Epithelial cell of esophagus (primary cell): ENCODE data around the gene PRELP.

Experiments
- DNase-seq: peaks from one replicate; pipeline ENCODE4 v3.0.0; 2010; ENCODE audit warnings: low read depth
- H3K4me3 ChIP-seq: 2 replicates; pipeline ENCODE4 v1.5.1; 2011; ENCODE audit warnings: mild to moderate bottlenecking, low read length, control low read depth
- CTCF ChIP-seq: IDR thresholded peaks from 2 replicates; pipeline ENCODE4 v1.5.1; 2011; ENCODE audit warnings: low read depth, mild to moderate bottlenecking, low read length, control low read depth, inconsistent platforms; ENCODE audit not compliant: insufficient read depth; ENCODE audit errors: missing control alignments

PRELP gene

DNA sequence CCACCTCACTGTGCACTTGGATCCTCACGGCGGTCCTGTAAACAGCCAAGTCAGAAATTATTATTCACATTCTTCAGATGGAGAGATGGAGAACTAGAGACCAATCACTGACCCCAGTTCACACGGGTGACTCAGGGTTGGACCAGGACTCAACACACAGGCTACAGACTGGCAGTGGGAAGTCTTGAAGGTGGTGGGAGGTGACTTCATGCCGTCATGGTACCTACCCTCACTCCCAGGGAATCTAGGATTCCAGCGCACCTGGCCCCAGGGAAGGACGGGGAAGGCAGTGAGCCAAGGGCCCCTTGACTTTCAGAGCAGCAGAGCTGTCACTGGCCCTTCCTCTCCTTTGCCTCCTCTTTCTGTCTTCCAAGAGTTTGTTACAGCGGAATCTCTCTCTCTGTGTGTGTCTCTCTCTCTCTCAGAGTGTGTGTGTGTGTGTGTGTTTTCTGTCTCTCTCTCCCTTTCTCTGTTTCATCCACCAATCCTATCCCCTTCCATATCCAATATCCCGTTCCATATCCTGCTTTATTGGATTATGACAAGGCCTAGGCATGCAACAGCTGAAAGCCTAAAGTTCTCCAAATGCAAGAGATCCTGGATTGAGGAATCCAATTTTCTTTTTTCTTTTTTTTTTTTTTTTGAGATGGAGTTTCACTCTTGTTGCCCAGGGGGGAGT lies 30.1 kb downstream of the PRELP start:
- TF ChIP-seq CTCF: no peak
- DNase-seq: no peak
- H3K4me3 ChIP-seq: no peak overlapping the region

- no peak for TF ChIP-seq CTCF
- H3K4me3 ChIP-seq: no peak overlapping the region
- no peak for DNase-seq
Observed at GRCh38 chr1:203506858-203507626, 31.4 kb downstream of the PRELP start.

GRCh38 chr1:203507759-203508158 lies 32.2 kb downstream of the PRELP start:
- no peak for TF ChIP-seq CTCF
- DNase-seq: no peak
- no peak overlapping the region for H3K4me3 ChIP-seq

GRCh38 chr1:203508463-203509073 lies 33.0 kb downstream of the PRELP start:
- H3K4me3 ChIP-seq: no peak overlapping the region
- no peak for TF ChIP-seq CTCF
- DNase-seq: no peak

GRCh38 chr1:203509135-203509534 lies 33.5 kb downstream of the PRELP start:
- TF ChIP-seq CTCF: no peak
- no peak overlapping the region for H3K4me3 ChIP-seq
- peak; percentile 27 for DNase-seq

- DNase-seq: no peak
- H3K4me3 ChIP-seq: no peak overlapping the region
- no peak for TF ChIP-seq CTCF
Observed at GRCh38 chr1:203511513-203511912, 35.9 kb downstream of the PRELP start.
